Measurements from ENCODE around the gene BCAR3.

- no peak for TF ChIP-seq CTCF (IDR thresholded peaks at IDR 0.05)
- no peak for TF ChIP-seq POLR2A (IDR thresholded peaks at IDR 0.05; ENCODE audit: low read length)
- no peak for TF ChIP-seq USF2 (IDR thresholded peaks at IDR 0.05)
- no peak for TF ChIP-seq CHD4 (IDR thresholded peaks at IDR 0.05; ENCODE audit: borderline replicate concordance)
- TF ChIP-seq REST (IDR thresholded peaks at IDR 0.05) = no peak
These were observed 148.8 kb downstream of the BCAR3 start for GRCh38 chr1:93532780-93533378.

All from A549 (cell line).